Activated CD4-positive, alpha-beta T cell treated with anti-CD3 and anti-CD28 coated beads, Interleukin-2, Interleukin-4, amounts not matched to agents 100 ng/mL and 50 ng/mL, durations not matched to agents 16 hours and 8 hours (primary cell): ENCODE results near the gene MTMR4.
"Not testable (repeated sequence)": the region's sequence is repeated elsewhere in the genome, so short reads cannot be mapped to it uniquely, and the experiment has no call there.

Experiments
- DNase-seq: peaks from one replicate; pipeline ENCODE4 v3.0.0-alpha.2; 2020; ENCODE audit warnings: low spot score

The MTMR4 gene

DNA sequence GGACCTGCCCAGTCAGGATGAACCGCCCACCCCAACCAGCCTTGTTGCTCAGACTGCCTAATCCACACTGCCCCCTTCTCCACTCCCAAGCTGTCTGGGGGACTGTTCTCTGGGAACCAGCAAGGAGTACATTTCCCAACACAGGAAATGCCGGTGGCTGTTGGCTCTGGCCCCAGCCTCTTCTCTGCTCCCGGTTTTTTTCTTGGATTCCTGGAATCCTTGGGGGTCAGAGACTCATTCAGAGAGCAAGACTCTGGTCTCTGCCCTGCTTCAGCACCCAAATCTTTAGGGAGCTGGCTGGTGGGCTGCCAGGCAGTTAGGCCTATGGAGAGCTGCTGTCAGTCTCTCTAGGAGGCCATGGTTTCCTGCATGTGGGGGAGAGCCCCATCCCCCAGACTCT, 10.8 kb upstream of the MTMR4 start:
- no peak for DNase-seq

- no peak for DNase-seq
Measured at GRCh38 chr17:58521680-58522079, 7.2 kb upstream of the MTMR4 start.

GRCh38 chr17:58520843-58521430, 6.5 kb upstream of the MTMR4 start:
- DNase-seq = peak; percentile 15

DNA sequence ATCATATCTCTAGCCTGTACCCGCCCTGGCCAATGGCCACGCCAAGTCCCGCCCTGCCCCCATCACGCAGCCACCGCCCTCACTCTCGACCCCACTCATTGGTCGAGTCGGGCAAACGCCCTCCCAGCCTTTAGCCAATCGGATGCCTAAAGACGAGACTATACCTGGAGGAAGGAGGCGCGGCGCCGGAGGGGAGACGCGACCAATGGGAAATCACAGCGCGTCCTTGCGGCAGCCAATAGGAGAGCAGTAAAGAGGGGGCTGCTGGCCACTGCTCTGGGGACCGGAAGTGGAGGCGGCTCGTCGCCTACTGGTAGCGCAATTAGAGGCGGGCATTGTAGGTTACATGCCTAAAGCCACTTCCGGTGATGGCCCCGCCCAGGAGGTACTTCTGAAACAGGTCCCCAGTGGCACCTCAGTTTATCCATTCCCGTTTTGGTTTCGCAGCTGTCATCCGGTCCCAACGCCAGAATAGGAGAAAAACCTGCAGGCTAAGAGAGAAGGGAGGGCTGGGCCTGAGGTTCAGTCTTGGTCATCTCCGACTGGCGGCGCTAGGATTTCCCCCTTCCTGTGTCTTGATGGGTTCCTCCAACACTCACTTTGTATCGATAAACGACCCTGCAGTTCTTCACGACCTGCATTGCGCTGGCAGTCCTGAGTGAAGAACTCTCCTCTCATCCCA, 3.6 kb upstream of the MTMR4 start:
- peak; percentile 100 for DNase-seq

DNA sequence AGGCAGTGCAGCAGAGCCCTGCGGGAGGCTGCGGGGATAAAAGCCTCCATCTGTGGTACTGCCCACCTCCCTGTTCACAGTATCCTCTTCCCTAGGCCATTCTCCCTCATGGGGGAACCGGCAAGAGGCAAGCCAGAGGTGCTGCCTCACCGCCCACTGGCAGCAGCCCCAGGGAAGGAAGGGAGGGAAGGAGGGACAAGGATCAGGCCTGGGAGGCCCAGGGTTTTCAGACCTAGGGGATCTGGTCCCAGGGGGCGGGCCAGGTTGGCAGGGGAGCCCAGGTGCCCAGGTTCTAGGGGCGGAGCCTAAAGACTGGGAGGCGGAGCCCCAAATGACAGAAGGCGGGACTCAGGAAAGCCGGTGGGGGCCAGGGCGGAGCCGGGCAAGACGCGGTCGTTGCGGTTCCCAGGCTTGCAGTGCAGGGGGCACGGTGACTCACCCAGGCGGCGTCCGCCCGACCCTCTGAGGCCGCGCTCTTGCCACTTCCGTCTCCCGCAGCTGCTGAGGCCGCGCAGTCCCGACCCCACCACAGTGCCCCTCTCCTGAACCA, 3.0 kb upstream of the MTMR4 start:
- no peak for DNase-seq

DNA sequence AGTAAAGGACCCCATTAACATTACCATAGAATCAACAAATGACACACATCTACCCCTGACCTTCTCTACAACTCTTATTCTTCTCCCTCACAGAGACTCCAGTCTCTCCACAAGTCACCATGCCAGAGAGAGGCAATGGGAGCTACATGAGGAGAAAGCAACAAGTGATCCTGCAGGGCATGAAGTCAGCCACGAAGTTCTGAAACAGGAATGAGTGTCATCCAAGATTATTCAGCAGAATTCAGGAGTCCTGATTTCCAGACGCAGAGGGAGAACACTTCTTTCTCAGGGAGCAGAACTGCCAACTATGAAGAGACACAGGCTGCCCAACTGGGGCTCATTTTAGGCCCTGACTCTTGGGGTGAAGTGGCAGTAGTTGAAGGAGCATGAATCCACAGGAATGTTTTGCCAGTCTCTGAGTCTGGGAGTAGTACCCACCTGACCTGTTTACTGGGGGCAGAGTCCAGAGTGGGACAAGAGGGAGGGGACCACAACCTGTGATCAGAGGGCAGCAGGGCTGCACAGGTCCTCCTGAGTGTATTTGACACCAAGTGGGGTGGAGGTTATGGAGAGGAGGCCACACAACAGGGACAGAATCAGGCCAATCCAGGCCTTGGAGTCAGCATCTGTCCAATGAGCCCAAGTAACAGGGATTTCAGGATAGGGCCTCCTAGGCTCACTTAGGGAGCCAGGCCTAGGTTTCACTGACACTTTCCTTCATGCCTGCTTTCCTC, 2.4 kb upstream of the MTMR4 start:
- DNase-seq = no peak

DNA sequence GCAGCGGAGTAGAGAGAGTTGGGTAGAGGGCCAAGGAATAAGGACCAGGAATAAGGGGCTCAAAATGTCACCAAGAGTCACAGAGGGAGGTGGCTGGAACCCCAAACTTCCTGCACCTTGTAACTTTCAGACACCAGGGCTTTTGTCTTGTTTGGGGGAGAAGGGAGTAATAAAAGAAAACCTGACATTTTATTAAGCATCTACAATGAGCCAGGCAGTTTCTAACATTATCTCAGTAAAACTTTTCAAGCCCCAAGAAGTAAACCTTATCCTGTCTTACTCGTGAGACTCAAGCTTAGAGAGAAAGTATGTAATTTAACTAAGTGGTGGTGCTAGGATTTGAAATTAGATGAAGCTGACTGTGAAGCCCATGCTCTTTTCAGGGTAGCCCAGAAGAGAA, 848 bp upstream of the MTMR4 start:
- no peak for DNase-seq

DNA sequence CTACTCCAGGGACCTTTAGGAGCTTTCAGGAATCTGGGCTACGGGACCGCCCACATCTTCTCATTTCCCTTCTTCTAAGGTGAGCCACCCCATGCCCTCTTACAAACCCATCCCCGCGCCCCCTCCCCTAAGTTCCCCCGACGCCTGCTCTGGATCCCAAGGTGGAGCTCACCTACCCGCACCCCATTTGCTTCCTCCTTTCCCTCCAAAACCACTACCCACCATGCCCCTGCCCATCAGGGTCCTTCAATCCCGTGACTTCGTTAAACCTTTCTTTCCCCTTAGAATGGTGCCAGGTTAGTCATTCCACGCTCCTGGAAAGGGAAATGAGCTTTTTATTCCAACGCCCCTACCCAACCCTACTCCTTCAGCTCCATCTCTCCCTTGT, 326 bp upstream of the MTMR4 start:
- no peak for DNase-seq

DNA sequence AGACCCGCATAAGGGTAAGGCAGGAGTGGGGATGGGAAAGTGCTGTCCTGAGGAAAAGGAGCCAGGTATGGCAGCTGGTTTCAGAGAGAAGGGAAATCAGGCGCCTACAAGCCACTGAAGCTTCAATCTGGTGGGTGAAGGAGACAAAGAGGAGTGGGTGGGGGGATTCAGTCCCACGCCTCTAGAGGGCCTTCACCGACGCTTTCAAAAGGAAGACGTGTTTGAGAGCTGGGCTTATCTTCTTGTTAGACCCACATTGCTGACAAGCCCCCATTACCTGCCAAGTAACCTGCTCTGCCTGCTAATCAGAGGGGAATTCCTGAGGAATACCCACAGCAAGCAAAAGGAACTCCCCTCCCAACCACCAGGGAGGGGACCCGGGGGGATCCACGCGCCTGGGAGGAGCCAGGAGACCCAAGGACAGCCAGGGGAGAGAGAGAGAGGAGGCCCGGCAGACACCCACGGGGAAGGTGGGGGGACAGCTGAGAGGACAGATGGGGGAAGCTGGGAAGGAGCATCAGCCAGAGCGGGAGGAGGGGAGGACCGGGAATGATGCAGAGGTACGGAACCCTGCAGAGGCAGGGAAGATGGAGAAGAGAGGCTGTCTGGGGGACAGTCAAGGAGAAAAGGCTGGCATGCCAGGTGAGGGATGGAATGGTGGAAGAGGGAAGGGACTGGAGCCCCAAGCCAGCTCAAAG, 1.0 kb downstream of the MTMR4 start:
- DNase-seq = no peak

DNA sequence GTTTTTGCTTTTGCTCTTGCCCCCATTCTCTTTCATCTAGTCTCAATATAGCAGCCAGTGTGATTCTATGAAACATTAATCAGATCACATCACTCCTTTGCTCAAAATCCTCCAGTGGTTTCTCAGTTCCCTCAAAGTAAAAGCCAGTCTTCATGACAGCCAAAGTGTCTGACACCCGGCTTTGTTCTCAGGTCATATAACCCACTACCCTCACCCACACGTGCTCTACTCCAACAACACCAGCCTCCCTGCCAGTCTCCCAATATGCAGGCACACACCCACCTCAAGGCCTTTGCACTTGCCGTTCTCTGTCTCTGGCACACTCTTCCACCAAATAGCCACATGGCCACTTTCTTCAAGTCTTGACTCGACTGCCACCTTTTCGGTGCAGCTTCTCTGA, 4.4 kb downstream of the MTMR4 start:
- DNase-seq = no peak

GRCh38 chr17:58508341-58509067, 5.9 kb downstream of the MTMR4 start:
- no peak for DNase-seq

GRCh38 chr17:58507123-58507634, 7.3 kb downstream of the MTMR4 start:
- no peak for DNase-seq

GRCh38 chr17:58506354-58507080, 7.9 kb downstream of the MTMR4 start:
- no peak for DNase-seq

GRCh38 chr17:58504826-58505351, 9.5 kb downstream of the MTMR4 start:
- no peak for DNase-seq

DNA sequence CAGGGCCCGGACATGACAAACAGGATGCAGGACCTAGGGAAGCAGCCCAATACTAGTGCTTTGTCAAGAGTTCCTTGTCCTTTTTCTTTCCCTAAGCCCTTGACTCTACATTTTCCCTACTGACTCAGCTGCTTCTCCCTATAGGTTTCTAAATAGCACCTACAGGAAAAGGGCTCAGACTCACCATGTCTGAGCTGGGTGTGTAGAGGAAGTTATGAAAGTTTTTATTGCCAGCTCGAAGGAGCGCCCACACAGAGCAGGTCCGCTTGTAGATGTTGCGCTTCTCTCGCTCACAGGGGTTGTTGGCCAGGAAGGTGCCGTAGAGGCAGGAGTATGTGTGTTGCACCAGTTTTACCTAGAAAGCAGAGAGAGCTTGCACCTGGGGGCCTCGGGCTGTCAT, 10.6 kb downstream of the MTMR4 start:
- DNase-seq = no peak

DNA sequence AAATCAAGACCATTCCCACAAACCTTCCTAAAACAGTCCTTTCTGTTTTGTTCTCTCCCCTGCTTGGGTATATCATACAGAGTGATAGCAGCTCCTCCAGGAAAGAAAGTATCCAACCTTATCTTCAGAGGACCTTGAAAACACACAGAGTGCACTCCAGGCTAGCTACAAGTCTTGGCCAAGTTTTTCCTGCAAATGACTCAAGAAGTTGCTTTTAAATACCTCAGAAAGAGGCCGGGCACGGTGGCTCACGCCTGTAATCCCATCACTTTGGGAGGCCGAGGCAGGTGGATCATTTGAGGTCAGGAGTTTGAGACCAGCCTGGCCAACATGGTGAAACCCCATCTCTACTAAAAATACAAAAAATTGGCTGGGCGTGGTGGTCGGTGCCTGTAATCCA, 11.3 kb downstream of the MTMR4 start:
- not testable (repeated sequence) for DNase-seq

GRCh38 chr17:58501451-58501850, 13.0 kb downstream of the MTMR4 start:
- DNase-seq = no peak

- DNase-seq = no peak
Measured at GRCh38 chr17:58498177-58498828, 16.1 kb downstream of the MTMR4 start.

DNA sequence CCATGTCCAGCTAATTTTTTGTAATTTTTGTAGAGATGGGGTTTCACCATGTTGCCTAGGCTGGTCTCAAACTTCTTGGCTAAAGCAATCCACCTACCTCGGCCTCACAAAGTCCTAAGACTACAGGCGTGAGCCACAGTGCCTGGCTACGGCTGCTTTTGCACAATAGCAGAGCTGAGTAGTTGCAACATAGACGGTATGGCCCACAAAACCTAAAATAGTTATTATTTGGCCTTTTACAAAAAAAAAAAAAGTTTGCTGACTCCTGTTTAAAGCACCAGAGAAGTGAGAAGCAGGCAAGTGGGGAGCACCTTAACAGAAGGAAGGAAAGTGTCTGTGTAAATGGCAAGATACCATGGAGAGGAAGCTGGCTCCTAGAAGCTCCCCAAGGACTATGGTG, 20.9 kb downstream of the MTMR4 start:
- no peak for DNase-seq
